GM21737 (cell line): Measurements from ENCODE around the gene DGKH.
"Not testable (repeated sequence)": the region's sequence is repeated elsewhere in the genome, so short reads cannot be mapped to it uniquely, and the experiment has no call there.

Experiments used
- ATAC-seq: cut with Tn5 transposase; IDR thresholded peaks from one replicate; pipeline ENCODE4 v1.9.1; 2021; ENCODE audit warnings: mild to moderate bottlenecking, moderate library complexity; ENCODE audit not compliant: unreplicated experiment

The DGKH gene

DNA sequence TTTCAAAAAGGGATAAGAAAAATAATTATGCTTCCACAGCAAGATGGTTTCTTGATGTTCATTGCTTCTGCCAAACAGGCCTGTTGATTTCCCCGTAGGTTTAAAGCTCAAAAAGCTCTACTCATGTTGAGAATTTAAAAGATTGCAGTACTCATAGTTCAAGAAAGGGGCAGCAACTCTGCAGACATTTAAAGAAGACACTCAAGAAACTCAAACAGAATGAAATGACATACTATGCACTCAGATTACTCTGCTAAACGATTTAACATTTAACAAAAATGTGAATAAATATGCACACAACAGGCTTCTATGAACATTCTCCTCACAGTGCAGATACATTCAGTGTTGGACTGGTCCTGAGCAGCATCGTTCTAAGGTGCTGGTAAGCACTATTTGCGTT lies 22.7 kb downstream of the DGKH start:
- not testable (repeated sequence) for ATAC-seq

DNA sequence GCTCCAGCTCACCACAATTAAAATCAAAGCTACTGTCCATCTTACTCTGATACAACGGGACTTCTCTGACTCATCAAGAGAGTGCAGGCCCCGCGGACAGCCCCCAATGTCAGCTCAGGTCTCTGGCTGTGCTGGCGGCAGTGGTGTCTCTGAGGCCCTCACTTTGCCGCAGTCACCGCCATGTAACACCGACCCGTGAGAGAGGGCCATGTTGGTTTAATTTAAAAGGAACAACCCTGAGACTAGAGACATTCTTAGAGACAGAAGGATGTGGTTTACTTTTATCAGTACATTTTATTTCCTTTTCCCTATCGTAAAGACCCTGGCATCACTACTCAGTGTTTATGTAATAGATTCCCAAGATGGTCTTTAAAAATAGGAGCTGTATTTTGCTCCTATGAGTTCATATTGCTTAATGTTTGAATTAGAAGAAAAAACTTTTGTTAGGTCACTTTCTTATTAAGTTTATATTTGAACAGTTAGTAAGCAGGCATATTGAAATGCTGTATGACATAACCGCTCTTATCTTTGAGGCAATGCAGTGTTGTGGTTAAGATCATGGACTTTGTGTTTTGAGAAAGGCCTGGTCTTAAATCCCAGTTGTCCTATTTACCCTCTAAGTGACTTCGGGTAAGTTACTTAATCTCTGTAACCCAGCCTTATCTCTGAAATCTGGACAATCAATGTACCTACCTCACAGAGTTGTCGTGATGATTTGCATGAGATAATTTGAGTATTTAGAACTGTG lies 23.4 kb downstream of the DGKH start:
- no peak for ATAC-seq

DNA sequence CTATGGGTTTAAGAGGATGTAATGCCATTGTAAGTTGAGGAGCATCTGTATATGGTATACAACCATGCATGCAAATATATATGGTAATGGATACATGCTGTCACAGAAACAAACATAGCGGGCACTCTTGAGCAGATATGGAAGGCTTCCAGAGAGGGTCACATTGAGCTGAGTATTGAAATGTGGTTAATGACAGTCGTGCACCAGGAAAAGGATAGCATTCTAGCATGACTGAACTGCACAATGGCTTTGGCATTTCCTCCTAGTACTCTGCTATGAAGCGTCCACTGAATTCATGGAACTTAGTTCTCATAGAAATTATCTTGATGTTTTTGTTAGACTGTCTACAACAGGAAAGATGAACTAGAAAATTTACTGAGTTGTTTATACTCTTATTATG lies 25.2 kb downstream of the DGKH start:
- ATAC-seq: no peak

DNA sequence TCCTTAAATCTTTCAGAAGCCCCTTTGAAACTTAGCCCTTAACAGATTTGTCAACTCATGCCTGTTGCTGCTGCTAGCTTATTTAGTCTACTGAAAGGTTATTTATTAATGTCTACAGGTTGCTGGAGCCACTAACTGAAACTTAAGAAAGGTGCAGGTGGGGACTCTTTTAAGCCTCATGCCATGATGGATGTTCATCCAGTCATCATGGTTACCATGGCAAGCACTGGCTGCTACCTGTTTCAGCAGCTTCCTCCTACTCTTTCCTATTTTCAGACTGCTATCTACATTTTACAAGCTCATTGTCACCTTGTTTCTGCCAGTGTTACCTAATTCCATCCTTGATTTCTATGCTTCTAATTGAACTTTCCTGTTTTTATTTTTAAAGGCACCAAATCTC lies 27.1 kb downstream of the DGKH start:
- no peak for ATAC-seq

DNA sequence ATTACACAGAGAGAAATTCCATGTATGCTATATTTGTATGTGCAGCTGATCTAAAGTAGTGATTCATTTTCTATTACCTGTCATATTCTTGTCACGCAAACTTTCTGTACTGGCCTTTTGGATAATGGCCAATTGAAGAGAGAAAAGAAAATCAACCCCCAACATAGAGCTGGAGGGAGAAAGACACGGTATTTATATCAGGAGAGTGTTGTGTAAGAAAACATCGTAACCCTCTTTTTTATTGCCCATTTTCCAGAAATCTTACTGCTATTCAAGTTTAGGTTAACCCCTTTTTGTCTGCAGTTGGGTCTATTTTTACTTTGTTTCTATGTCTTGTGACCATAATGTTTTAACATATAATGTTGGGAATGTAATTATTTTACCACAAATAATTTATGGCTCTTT lies 27.9 kb downstream of the DGKH start:
- no peak for ATAC-seq

DNA sequence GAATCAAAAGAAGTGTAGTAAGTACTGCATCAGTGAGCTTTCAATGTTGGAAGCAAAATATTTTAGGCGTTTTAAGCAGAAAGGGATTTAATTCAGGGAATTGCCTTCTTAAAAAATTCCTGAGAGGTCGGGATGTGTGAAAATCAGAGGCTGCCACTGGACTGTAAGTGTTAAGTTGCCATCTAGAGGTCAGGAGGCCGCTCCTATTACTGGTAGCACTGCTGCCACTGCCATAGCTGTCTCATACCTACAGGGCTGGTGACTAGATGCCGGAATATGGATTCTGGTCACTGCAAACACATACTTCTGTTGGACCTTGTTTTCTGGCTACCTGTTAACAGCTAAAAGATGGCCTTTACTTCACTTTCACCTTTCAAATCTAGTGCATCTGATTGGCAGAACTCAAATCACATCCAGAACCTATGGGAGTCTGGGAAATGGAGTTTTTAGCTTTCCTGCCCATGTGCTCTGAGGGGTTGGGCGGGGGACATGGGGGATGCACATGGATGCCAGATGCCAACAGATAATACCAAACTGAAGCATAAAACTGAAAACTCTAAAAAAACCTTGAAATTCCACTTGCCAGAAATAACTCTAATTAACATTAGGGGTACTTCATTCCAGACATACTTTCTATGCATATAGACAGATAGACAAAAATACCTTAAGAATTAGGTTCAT lies 29.8 kb downstream of the DGKH start:
- ATAC-seq: no peak

DNA sequence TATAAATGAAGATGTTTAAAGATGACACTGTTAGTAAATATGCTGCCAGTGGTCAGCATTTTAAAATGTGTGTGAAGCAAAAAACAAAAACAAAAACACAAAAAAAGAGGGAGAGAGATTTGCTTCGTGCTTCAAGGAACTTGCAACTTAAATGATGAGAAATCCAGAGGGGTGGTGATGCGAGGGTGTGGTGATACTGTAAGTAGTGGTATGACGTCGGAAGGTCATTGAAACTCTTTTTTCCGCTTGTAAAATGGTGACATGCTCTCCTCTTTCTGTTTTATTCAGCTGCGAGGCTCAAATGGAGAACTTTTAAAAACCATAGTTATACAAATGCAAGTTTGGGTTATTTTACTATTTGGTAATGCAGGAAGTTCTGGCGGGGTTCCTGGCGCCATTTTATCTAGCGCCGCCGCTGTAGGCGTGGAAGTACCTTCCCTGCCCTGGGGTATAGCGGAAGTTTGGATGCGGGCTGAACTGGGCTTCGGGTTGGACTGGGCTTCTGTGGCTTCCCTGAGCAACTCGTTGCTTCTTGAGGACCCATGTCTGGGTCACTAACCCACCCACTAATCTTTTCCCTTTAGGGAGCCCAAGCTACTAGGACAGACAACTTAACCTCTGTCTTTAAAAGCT lies 34.8 kb downstream of the DGKH start:
- ATAC-seq: no peak

DNA sequence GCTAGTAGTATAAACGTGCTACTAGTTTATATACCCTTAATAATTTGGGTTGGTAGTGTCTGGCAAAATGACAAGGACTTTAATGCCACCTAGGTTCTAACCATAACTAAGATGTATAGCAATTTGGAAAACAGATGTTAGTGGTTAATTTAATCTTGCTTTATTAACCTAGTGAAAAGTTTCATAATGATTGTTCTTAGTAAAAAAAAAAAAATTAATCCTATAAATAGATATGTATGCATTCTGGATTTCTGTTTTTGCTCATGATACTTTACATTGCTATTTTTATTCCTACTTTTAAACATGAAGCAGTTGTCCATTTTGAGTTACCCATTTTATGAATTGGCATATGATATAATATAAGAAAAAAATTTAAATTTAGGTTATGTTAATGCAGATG lies 36.3 kb downstream of the DGKH start:
- ATAC-seq: no peak

DNA sequence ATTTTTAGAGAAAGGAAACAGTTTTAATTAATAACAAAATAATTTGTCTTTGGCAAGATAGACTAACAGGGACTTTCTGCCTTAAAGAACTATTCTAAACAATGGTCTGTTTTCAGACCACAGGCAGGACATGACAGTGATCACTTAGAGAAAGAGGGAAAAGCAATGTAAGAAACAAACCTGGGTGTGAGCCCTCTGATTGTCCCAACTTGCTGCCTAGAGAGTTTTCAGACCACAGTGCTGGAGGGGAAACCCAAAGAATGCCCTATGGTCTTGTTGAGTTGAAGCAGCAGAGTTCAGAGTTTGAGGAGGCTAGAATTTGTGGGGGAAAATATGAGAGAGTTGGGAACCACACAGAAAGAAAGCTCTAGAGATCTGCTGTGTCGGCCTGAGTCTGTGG lies 38.1 kb downstream of the DGKH start:
- no peak for ATAC-seq

DNA sequence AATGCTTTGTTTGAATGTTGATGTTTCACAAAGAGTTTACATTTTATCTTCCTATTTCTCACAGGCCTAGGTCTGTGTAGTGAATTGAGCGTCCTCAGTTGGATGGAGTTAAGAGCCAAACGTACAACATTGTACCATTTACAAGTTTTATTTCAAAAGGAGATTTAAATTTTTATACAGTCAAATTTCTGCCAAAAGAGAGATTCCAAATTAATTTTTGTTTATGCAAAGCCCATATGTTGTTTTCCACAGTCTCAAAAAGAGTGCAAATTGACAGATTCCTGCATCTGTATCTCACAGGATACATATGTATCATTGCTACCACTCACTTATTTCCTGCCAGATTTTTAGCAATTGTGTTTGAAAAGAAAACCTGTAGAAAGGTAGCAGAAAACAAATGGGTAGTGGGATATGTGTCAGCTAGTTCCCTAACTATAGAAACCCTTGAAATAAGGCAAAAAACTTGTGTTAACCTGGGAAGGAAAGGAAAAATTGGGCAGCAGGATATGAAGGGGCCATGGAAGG lies 46.1 kb downstream of the DGKH start:
- no peak for ATAC-seq

DNA sequence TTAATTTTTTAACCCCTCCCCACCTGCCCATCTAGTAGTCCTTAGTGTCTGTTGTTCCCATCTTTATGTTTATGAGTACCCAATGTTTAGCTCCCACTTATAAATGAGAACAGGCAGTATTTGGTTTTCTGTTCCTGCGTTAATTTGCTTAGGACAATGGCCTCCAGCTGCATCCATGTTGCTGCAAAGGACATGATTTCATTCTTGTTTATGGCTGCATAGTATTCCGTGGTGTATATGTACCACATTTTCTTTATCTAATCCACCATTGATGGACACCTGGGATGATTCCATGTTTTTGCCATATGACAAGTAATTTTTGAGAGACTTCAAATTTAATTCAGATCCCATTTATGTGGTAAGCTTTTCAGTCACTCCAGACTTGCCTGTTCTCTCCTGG lies 47.8 kb downstream of the DGKH start:
- ATAC-seq: not testable (repeated sequence)

DNA sequence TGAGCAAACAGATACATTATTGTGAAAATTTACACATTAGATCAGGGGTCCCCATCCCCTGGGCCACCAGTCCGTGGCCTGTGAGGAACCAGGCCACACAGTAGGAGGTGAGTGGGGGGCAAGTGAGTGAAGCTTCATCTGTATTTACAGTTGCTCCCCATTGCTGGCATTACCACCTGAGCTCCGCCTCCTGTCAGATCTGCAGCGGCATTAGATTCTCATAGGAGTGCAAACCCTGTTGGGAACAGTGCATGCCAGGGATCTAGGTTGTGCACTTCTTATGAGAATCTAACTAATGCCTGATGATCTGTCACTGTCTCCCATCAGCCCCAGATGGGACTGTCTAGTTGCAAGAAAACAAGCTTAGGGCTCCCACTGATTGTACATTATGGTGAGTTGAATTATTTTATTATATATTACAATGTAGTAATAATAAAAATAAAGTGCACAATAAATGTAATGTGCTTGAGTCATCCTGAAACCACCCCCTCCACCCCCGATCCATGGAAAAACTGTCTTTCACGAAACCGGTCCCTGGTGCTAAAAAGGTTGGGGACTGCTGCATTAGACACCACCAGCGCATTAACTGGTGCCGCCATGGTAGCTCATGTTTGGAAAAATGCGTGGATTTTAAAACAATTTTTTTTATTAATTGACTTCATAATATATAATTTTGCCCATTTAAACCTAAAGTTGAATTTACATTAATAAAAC lies 51.7 kb downstream of the DGKH start:
- ATAC-seq: no peak

DNA sequence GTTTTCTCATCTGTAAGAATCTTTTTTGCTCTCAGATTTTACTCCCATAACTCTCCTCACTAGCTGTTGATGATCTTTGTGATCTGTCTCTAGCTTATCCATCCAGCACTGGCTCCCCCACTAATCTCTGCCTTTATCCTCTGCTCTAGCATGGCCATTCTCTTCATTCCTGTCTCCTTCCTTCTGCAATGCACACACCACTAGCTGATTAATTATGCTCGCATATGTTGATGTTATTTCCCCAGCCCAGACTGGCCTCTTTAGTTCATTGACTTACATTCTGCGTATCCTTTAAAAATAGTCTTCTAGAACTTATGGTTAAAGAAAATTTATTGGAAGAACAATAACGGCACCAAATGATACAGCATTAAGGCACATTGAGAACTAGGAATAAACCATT lies 52.5 kb downstream of the DGKH start:
- no peak for ATAC-seq

DNA sequence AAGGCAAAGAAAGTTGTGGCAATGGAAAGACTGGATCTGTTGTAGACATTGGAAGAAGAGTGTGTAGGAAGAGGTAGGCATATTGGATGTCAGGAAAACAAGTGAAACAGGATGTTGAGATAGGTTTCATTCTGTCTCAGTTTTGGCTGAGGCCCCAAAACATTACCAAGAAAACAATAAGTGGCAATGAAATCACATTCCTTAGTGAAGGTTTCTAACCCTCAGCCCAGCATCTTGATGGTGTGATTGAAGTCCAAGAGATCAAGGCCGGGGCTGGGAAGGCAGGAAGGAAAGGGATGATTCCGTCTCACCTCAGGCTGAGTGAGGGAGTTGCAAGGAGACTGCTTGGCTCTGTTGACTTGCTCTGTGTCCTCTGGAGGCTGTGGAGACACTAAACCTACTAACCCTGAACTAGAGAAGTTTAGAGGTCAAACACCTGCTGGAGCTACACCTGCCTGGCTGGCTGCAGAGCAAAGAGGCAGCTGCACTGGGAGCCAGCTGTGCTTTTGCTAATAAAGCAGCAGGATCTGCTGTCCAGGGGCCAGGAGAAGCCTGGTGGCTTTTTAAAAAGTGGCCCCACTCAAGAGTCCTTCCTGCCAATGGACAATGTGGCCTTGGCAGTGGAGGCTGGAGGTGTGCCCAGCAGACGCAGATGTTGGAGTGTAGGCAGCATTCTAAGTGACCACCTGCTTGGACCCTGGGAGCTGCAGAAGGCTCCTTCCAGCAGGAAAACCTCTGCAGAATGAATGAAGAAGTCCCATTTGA lies 53.6 kb downstream of the DGKH start:
- ATAC-seq: no peak

DNA sequence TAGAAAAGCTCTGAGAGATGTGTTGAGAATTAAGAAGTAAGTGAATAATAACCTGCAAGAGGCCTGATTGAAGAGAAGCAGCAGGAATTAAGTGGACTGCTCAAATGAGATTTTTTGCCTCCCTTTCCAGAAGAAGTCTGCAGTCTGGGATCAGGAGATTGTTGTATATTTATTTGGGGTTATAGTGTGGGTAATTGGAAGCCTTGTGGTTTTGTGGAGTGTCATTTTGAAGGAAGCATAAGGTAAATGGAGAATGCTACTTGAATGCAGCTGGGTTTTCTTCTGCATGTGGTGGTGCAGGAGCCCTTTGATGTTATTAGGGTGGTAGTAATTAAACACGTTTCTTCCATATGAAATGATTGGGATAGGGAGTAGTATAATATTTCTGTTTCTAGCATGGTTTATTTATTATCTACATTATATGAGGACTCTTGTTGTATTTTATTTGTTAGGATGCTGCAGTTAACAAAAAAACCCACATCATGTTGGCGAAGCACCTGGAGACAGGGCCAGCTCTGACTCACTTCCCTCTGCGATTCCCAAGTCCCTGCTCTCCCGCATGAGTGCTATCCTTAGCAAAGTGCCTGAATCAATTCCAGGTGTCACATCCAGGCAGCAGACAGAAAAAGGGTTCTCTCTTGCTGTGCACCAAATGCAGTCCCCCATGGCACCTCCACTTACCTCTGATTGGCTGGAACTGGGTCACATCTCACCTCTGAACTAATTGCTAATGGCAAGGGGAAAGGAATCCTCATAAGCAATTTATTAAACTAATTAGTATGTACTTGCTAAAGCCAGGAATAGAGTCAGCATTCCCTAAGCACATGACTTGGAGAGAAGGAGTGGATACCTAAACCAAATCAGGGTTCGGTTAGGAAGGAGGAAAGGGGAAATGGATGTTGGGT lies 54.8 kb downstream of the DGKH start:
- ATAC-seq: no peak

DNA sequence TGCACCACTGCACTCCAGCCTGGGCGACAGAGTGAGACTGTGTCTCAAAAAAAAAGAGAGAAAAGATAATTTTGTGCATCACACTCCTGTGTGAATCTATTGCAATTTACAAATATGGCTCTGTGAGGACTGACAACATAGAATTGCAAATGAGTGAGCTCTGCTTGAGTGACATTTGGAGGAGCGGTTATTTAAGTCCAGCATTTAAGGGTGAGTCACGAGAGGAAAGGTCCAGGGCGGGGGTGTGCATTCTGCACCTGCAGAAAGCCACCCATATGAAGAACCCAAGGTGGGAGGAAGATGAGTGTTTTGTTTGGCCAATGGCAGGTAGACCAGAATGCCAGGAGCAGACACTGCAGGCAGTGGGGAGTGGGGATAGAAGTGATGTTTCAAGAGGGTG lies 58.5 kb downstream of the DGKH start:
- ATAC-seq: no peak

DNA sequence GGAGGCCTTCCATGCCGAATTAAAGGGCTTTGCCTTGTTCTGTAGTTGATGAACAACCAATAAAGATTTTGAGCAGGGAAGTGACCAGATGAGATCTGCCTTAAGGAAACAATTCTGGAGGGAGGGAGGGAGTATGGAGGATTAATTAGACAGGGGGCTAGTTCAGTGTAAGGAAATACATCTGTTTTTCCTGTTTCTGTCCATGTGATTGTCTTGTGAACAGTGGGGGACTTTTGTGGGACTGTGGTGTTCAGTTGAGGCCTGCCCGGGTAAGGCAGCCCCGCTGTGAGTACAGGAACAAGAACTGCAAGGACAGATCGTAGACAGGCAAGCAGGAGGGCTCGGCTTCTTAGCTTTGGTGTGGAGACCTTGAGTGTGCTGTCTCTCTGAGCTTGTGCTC lies 59.0 kb downstream of the DGKH start:
- ATAC-seq: no peak

DNA sequence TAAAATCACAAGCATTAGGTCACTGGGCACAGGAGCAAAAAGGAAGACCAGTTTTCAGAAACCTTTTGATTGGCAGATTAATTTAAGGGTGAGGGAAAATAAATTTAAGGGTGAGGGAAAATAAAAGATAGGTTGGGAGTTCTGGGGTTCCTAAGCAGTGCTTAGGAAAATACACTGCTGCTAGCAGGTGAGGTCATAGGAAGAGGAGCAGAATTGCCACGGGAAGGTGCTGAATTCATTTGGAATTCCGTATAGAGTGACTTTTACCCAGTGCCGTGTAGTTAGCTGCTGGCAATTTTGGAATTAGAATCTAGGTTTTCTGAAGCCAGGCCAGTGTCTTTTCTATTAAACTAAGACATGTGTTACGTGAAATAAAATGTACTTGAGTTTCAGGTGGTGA lies 59.8 kb downstream of the DGKH start:
- no peak for ATAC-seq

DNA sequence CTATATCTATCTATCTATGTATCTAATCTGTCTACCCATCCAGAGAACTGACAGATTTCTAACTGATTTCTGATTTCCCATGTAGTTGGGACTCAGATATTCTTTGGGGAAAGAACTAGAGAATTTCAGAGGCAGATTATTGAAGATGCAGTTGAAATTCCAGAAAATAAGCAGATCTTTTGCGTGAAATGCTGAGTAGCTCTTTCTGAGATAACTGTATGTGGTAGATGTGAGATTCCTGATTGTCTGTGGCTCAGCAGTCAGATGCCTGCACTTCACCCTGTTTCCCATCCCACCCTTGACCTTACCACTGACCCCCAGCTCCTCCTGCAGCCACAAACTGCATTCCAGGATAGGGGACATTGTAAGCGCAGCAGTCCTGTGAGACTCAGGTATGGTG lies 61.5 kb downstream of the DGKH start:
- no peak for ATAC-seq
